Upper lobe of left lung (tissue), 4 donors: ENCODE results near the gene ARHGAP19.

Experiments
- EP300 ChIP-seq, 4 donors: sonication (generic); formaldehyde crosslinking; IDR thresholded peaks; one replicate each; pipeline ENCODE4 v1.5.1; 2017; ENCODE audit warnings: antibody characterized with exemption in 4 of 4, control low read depth in 2 of 4
- POLR2A ChIP-seq, 4 donors: fragments of 450-650 bp; IDR thresholded peaks; one replicate each; pipeline ENCODE4 v1.5.1; 2016 to 2017; ENCODE audit warnings: antibody characterized with exemption in 4 of 4, mild to moderate bottlenecking in 2 of 4

GRCh38 chr10:97200616-97201015 lies 91.8 kb downstream of the ARHGAP19 start:
- TF ChIP-seq EP300 (IDR thresholded peaks at IDR 0.05) (no peak), POLR2A (IDR thresholded peaks at IDR 0.05) (no peak)
